HG03432 (cell line): ENCODE results near the gene DUSP9.
"Not testable (repeated sequence)": the region's sequence is repeated elsewhere in the genome, so short reads cannot be mapped to it uniquely, and the experiment has no call there.

ENCODE experiments used
- ATAC-seq: cut with Tn5 transposase; IDR thresholded peaks from one replicate; pipeline ENCODE4 v1.9.1; 2021; ENCODE audit warnings: mild to moderate bottlenecking, moderate library complexity; ENCODE audit not compliant: unreplicated experiment

DUSP9 gene

DNA sequence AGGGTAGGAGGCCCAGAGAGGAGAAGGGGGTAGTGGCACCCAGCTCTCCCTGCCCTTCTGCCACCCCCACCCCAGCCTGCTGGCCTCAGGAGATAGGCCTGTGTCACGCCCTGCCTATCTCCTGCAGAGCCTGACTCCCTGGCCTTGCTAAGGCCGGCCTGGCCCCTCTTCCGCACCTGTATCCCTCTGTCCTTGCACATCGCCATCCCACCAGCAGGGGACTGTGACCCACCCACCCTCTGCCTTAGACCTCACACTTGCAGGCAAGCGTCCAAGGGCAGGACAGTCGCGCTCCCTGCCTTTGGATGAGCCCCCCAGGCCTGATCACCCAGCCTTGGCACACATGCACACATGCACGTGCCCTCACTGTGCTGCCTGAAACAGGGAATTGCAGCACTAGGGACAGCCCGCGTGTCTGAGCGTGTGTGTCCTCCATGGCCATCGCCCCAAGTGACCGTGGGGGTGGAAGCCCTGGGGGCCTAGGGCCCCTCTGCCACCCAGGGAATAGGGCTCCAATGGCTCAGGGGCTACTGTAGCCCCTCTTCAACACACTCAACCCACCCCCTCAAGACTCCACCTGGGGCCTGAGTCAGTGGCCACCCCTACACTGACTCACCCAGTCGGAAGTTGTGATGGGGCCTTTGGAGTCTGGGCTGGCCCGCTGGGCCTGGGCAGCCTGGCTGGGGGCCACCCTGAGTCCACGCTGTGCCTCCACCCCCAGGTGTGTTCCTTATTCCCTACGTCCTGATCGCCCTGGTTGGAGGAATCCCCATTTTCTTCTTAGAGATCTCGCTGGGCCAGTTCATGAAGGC, 42.9 kb downstream of the DUSP9 start:
- ATAC-seq = no peak

DNA sequence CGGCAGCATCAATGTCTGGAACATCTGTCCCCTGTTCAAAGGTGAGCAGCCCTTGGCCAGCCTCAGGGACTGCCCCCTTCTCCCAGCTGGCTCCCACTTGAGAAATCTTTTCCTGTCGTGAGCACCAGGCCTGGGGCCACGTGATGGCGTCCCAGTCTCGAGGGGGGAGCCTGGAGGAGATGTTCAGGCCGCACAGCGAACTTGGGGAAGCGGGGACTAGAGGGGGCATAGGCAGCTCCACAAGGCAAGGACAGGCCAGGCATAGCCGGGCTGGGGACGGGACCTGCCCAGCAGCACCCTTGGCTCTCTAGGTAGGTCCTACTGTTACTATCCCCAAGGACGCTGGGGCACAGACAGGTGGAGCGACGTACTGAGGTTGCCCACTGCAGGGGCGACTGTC, 43.5 kb downstream of the DUSP9 start:
- no peak for ATAC-seq

DNA sequence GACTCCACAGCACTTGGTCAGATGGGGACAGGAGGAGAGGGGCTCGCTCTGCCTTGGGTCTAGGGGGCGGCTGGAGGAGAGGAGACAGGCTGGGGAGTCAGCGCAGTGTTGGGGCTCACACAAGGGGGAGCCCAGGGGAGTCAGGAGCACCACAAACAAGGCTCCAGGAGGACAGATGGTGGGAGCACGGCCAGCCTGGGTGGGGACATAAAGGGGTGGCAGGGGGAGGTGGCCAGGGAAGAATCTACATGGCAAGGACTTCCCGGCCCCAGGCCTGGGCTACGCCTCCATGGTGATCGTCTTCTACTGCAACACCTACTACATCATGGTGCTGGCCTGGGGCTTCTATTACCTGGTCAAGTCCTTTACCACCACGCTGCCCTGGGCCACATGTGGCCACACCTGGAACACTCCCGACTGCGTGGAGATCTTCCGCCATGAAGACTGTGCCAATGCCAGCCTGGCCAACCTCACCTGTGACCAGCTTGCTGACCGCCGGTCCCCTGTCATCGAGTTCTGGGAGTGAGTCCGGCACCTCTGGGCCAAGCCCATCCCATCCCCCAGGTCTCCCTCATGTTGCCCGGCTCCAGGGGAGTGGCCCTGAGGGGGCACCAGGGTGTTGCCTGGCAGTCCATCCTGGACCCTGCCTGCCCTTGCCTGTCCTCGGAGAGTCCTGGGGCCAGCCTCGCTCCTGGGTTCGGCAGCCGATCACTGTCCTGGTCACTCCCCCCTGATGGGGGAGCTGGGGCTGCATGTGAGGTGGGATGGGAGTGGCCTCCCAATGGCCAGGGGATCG, 44.2 kb downstream of the DUSP9 start:
- not testable (repeated sequence) for ATAC-seq

DNA sequence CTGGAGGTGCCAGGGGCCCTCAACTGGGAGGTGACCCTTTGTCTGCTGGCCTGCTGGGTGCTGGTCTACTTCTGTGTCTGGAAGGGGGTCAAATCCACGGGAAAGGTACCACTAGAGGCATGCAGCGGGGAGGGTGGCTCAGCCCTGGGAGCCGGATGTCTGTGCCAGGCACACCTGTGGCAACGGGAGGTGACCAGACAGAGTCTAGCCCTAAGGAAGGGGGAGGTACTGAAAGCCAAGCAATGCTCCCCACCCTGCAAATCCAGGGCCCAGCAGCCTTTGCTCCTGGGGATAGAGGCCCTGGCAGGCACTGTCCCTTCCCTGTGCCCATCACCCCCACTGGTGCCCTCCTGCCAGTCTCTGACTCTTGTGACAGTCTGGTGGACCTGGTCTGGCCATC, 45.0 kb downstream of the DUSP9 start:
- ATAC-seq = no peak

DNA sequence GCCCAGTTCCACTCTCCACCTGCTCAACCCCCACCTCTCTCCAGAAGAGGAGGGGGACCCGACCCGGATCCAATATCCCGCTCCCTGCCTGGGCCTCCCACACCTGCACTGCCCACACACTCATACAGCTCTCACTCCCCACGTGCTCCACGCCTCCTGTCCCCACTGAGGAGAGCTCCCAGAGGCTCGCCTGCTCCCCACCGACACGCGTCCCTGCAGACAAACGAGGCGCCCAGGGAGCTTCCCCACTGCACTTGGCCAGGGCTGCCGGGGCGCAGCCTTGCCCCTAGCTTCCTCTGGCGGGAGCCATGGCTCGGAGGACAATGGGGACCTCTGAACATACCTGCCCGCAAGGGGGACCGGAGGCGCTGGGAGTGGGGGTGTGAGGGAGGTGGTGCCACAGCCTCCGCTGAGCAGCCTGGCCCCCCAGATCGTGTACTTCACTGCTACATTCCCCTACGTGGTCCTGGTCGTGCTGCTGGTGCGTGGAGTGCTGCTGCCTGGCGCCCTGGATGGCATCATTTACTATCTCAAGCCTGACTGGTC, 45.7 kb downstream of the DUSP9 start:
- no peak for ATAC-seq

GRCh38 chrX:153693216-153694086, 46.4 kb downstream of the DUSP9 start:
- no peak for ATAC-seq

DNA sequence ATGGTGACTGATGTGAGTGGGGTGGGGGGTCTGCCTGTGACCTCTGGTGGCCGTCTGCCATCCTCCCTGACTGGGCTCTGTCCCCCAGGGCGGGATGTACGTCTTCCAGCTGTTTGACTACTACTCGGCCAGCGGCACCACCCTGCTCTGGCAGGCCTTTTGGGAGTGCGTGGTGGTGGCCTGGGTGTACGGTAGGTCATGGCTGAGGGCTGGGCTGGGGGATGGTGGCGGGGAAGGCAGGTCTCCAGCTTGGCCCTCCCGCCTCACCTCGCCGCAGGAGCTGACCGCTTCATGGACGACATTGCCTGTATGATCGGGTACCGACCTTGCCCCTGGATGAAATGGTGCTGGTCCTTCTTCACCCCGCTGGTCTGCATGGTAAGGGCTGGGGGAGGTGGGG, 47.3 kb downstream of the DUSP9 start:
- ATAC-seq = not testable (repeated sequence)

GRCh38 chrX:153694687-153695270, 47.8 kb downstream of the DUSP9 start:
- no peak for ATAC-seq

DNA sequence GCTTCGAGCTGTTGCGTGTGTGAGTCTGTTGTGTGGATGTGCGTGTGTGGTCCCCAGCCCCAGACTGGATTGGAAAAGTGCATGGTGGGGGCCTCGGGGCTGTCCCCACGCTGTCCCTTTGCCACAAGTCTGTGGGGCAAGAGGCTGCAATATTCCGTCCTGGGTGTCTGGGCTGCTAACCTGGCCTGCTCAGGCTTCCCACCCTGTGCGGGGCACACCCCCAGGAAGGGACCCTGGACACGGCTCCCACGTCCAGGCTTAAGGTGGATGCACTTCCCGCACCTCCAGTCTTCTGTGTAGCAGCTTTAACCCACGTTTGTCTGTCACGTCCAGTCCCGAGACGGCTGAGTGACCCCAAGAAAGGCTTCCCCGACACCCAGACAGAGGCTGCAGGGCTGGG, 49.1 kb downstream of the DUSP9 start:
- ATAC-seq = no peak

- not testable (repeated sequence) for ATAC-seq
Measured at GRCh38 chrX:153696538-153696937, 49.5 kb downstream of the DUSP9 start.

DNA sequence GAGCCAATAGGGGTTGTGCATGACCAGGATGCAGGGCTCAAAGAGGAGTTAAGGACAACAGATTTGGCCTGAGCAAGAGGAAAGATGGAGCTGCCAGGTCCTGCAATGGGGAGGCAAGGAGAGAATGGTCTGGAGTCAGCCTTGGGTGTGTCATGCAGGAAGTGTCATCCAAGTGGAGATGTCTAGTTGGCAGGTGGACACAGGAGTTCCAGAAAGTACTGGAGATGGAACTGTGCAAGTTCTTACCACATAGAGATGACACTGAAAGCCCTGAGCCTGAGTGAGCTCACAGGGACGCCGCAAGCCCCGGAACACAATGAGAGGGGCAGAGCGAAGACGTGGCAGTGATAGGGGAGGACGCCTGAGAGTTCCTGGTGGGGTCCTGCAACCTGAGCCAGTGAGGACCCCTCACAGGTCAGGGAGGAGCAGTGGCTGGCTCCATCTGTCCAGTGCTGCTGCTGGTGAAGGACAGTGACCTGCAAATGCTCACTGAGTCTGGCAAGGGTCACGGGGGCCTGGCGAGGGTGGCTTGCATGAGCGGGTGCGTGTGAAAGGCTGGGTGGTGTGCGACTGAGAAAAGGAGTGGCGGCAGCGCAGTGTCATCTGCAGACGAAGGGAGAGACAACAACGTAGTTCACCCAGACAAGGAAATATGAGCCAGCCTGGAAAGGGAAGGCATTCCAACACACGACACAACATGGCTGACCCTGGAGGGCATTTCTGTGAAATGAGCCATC, 50.2 kb downstream of the DUSP9 start:
- not testable (repeated sequence) for ATAC-seq

GRCh38 chrX:153697924-153698865, 51.2 kb downstream of the DUSP9 start:
- no peak for ATAC-seq

- ATAC-seq = not testable (repeated sequence)
Measured at GRCh38 chrX:153699210-153699783, 52.3 kb downstream of the DUSP9 start.

DNA sequence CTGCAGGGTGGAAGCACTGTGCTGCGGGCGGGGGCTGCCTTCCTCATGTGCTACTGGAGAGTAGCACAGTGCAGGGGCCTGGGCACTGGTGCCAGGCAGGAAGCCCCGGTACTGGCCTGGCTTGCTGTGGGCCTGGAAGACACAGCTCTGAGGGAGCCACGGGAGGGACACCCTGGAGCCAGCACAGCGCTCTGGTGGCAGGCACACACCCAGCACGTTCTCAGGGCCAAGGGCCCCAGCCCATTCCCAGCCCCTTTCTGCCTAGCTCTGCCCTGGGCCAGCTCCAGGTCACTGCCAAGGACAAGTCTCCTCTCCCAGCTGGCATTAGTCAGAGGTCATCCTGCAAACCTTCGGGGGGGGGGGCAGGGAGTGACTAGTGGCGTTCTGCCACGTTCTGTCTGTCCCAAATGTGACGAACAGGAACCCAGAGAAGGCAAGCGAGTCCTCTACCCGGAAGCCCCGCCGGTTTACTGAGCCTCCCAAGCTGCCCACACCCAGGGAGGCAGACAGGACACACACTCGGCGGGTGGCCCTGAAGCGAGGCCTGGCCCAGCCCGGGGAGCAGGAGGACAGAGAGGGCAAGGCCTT, 52.9 kb downstream of the DUSP9 start:
- not testable (repeated sequence) for ATAC-seq

- ATAC-seq = no peak
Measured at GRCh38 chrX:153700376-153700945, 53.5 kb downstream of the DUSP9 start.
